Gastrocnemius medialis (tissue), 4 donors: ENCODE measurements around the gene AFP.

Experiments
- POLR2A ChIP-seq, 2 donors: fragments of 450-650 bp; IDR thresholded peaks; one replicate each; pipeline ENCODE4 v1.6.1; 2017; ENCODE audit warnings: antibody characterized with exemption in 2 of 2, mild to moderate bottlenecking in 2 of 2, moderate library complexity in 2 of 2
- TF ChIP-seq, protein P1 (sequence below), 5 experiments: fragments of 450-650 bp in 3 of 5; fragments of 200-600 bp in 2 of 5; sonication (generic) in 2 of 5; IDR thresholded peaks in 4 of 5; conservative IDR thresholded peaks in 1 of 5; 1 replicate in 4 of 5; 2 replicates in 1 of 5; pipeline ENCODE4 v1.5.1; 2016 to 2019; ENCODE audit warnings: antibody characterized with exemption in 5 of 5, mild to moderate bottlenecking in 3 of 5, moderate library complexity in 3 of 5

DNA sequence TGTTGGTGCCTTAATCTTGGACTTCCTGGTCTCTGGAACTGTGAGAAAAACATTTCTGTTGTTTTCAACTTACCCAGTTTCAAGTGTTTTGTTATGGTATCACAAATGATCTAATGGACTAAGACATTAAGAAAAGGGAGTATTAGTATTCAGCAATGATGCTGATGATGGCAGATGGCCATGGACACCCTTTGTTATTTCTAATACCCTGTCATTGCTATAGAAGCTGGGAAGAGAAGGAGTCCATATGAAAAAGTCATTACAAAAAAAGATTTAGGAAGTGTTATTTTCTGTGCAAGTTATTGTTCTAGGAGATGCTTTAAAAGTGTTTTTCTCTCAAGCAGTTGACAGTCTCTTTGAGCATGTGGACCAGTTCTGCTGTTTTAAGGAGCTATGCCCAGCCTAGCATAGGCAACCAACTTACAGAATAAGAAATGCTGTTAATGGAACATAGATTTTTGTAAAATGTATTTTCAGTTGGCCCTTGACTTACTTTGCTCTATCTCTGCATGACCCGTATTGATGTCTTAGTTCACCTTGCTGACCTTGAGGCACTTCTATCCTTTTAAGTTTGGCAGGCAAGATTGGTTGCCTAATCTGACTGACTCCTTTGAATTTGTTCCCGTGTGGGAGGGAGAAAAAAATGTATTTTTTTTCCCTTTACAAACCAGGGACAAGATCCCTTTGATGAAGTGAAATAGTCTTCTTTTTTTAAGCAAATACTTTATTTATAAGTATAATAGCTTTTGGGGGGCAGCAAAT lies 6.0 kb upstream of the AFP start:
- TF ChIP-seq, protein P1, sequence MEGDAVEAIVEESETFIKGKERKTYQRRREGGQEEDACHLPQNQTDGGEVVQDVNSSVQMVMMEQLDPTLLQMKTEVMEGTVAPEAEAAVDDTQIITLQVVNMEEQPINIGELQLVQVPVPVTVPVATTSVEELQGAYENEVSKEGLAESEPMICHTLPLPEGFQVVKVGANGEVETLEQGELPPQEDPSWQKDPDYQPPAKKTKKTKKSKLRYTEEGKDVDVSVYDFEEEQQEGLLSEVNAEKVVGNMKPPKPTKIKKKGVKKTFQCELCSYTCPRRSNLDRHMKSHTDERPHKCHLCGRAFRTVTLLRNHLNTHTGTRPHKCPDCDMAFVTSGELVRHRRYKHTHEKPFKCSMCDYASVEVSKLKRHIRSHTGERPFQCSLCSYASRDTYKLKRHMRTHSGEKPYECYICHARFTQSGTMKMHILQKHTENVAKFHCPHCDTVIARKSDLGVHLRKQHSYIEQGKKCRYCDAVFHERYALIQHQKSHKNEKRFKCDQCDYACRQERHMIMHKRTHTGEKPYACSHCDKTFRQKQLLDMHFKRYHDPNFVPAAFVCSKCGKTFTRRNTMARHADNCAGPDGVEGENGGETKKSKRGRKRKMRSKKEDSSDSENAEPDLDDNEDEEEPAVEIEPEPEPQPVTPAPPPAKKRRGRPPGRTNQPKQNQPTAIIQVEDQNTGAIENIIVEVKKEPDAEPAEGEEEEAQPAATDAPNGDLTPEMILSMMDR (IDR thresholded peaks at IDR 0.05 in 4 of 5, conservative IDR thresholded peaks at IDR 0.05 in 1 of 5) = no peak
- TF ChIP-seq POLR2A (IDR thresholded peaks at IDR 0.05) = no peak
